Measurements from ENCODE around the gene OR10W1. TPM values are rescaled to one million over a fixed set of nuclear protein-coding genes. Genes with fewer than 3 reads are reported as not detected.

OR10W1 gene
- total and polyA plus RNA-seq, 10 of the 15 experiments (the other 5 are each of a cell fraction or from before 2014, with no cell fraction given), result not detected

DNA sequence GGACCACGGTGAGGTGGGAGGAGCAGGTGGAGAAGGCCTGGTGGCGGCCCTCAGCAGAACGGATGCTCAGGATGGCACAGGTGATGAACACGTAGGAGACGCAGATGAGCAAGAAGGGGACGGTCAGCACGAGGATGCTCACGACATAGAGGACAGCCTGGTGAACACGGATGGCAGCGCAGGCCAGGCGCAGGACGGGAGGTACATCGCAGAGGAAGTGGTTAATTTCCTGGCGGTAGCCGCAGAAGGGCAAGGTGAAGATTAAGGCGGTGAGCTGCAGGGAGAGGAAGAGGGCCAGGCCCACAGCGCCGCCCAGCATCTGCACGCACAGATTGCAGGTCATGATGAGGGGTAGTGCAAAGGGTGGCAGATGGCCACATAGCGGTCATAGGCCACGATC, 24.0 kb upstream of the OR10W1 start (continued):
- TF ChIP-seq, protein P1, sequence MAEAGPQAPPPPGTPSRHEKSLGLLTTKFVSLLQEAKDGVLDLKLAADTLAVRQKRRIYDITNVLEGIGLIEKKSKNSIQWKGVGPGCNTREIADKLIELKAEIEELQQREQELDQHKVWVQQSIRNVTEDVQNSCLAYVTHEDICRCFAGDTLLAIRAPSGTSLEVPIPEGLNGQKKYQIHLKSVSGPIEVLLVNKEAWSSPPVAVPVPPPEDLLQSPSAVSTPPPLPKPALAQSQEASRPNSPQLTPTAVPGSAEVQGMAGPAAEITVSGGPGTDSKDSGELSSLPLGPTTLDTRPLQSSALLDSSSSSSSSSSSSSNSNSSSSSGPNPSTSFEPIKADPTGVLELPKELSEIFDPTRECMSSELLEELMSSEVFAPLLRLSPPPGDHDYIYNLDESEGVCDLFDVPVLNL (IDR thresholded peaks at IDR 0.05; ENCODE audit: low read depth, low read length), result no peak
- TF ChIP-seq SMARCA5 (IDR thresholded peaks at IDR 0.05), result no peak

GRCh38 chr11:58289266-58289665, 21.2 kb upstream of the OR10W1 start:
- no peak overlapping the region for H3K4me2 ChIP-seq (ENCODE audit: control insufficient read depth, insufficient read depth)
- in situ Hi-C loops (cut with MboI), result no loop called here
- H4K20me1 ChIP-seq (ENCODE audit: control insufficient read depth, insufficient read depth), result no peaks in the 10 kb centered on the region
- no peak overlapping the region for H3K4me3 ChIP-seq
- no peaks in the 10 kb centered on the region for H3K79me2 ChIP-seq (ENCODE audit: control insufficient read depth, insufficient read depth, low read length)
- no peaks in the 10 kb centered on the region for H3K9me3 ChIP-seq (replicated peaks; ENCODE audit: control insufficient read depth, insufficient read depth, low read length)
- H3K4me1 ChIP-seq (ENCODE audit: control insufficient read depth, insufficient read depth, low read length), result no peaks in the 10 kb centered on the region
- no peak overlapping the region for H2AFZ ChIP-seq (ENCODE audit: control insufficient read depth, low read depth, low read length)
- no TSS peak for BruUV-seq (replicated peaks)
- H3K36me3 ChIP-seq (ENCODE audit: control insufficient read depth in 2 of 2, insufficient read depth in 2 of 2, low read length in 1 of 2), result no peaks in the 10 kb centered on the region
- TF ChIP-seq ETV6 (conservative IDR thresholded peaks at IDR 0.05 in 1 of 2, IDR thresholded peaks at IDR 0.05 in 1 of 2; ENCODE audit: borderline replicate concordance in 1 of 2, low read depth in 1 of 2) (no peak), NFYA (IDR thresholded peaks at IDR 0.05; ENCODE audit: borderline replicate concordance, low read depth, low read length) (no peak), ZNF384 (IDR thresholded peaks at IDR 0.05; ENCODE audit: borderline replicate concordance, low read depth, low read length) (no peak), STAT3 (IDR thresholded peaks at IDR 0.05; ENCODE audit: low read depth, low read length) (no peak), IRF4 (IDR thresholded peaks at IDR 0.05; ENCODE audit: low read depth, low read length) (no peak)
- no peak overlapping the region for H3K27ac ChIP-seq (ENCODE audit: control insufficient read depth, insufficient read depth)
- ChIA-PET SMC1A (ENCODE audit: uncharacterized antibody, unreplicated experiment) (no interaction called here), POLR2A (no interaction called here), RAD21 (ENCODE audit: unreplicated experiment) (no interaction called here), CTCF (no interaction called here)
- H3K9ac ChIP-seq (ENCODE audit: control insufficient read depth, insufficient read depth, low read length), result no peak overlapping the region
- no peak for DNase-seq (ENCODE audit: low read depth, low spot score)
- FAIRE-seq, result no peak
- no peaks in the 10 kb centered on the region for H3K27me3 ChIP-seq (replicated peaks in 1 of 2; ENCODE audit: control insufficient read depth in 2 of 2, insufficient read depth in 2 of 2, low read length in 1 of 2)
- intact Hi-C loops (cut with micrococcal nuclease; ENCODE audit: unreplicated experiment), result loop anchor here (5.0 kb wide), 2 partner anchors 233 to 627 kb away; no protein-coding TSS in a partner anchor
- 35% methylated on average over 4 of the region's 4 CpGs for WGBS (ENCODE audit: insufficient coverage, insufficient replicate concordance, low lambda C conversion rate, missing lambda C conversion rate)
- ATAC-seq, result no peak

Data from GM12878 (cell line).